ENCODE results near the gene CLCN3. TPM values are rescaled to one million over a fixed set of nuclear protein-coding genes. Genes with fewer than 3 reads are reported as not detected.

CLCN3 gene
- total RNA-seq, 1 experiment from 2014 or later, result 16.9 TPM

DNA sequence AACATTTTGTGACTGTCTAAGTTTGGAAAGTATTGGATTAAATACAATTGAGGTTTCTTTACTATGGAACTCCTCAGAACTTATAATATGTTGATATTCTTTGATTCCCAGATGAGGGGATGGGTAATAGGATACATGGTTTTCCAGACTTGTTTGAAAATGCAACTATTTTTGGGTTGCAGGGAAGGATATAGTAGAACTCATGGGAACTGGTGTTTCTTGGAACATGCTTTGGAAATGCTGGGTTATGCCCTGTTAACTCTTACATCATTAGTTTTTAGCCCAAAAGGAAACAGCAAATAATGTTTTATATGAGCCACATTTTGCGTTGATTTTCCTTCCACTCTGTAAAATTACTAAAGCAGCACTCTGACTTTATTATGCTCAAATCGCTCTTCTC, 95.4 kb downstream of the CLCN3 start:
- Histone ChIP-seq H3K4me1 (ENCODE audit: insufficient read depth, low read length) (no peaks in the 10 kb centered on the region), H3K27ac (ENCODE audit: low read length) (no peak overlapping the region), H3K4me3 (ENCODE audit: low read length) (no peak overlapping the region), H3K4me2 (ENCODE audit: low read length) (no peak overlapping the region), H3K27me3 (ENCODE audit: low read length) (no peaks in the 10 kb centered on the region), H3K79me2 (ENCODE audit: low read length) (no peaks in the 10 kb centered on the region), H2AFZ (ENCODE audit: low read length) (no peak overlapping the region), H3K36me3 (ENCODE audit: low read depth, low read length) (no peaks in the 10 kb centered on the region), H3K9me2 (replicated peaks; ENCODE audit: low read length) (no peaks in the 10 kb centered on the region), H3K9ac (ENCODE audit: low read length) (no peak overlapping the region), H3F3A (ENCODE audit: low read length, unreplicated experiment) (no peaks in the 10 kb centered on the region), H3K9me3 (ENCODE audit: low read length) (no peaks in the 10 kb centered on the region), H4K20me1 (ENCODE audit: low read length) (no peaks in the 10 kb centered on the region)
- TF ChIP-seq EZH2 (IDR thresholded peaks at IDR 0.05; ENCODE audit: low read length, unreplicated experiment) (no peak), EZH2phosphoT487 (IDR thresholded peaks at IDR 0.05; ENCODE audit: borderline replicate concordance, low read length) (no peak)
- TF ChIP-seq, protein P1, sequence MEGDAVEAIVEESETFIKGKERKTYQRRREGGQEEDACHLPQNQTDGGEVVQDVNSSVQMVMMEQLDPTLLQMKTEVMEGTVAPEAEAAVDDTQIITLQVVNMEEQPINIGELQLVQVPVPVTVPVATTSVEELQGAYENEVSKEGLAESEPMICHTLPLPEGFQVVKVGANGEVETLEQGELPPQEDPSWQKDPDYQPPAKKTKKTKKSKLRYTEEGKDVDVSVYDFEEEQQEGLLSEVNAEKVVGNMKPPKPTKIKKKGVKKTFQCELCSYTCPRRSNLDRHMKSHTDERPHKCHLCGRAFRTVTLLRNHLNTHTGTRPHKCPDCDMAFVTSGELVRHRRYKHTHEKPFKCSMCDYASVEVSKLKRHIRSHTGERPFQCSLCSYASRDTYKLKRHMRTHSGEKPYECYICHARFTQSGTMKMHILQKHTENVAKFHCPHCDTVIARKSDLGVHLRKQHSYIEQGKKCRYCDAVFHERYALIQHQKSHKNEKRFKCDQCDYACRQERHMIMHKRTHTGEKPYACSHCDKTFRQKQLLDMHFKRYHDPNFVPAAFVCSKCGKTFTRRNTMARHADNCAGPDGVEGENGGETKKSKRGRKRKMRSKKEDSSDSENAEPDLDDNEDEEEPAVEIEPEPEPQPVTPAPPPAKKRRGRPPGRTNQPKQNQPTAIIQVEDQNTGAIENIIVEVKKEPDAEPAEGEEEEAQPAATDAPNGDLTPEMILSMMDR (conservative IDR thresholded peaks at IDR 0.05; ENCODE audit: low read depth, low read length), result no peak
- BruUV-seq (replicated peaks), result no TSS peak
- ATAC-seq (no peak), DNase-seq (no peak)
- ChIA-PET POLR2A (ENCODE audit: unreplicated experiment) (no interaction called here), CTCF (no interaction called here)
- intact Hi-C loops (cut with micrococcal nuclease), result no loop called here

DNA sequence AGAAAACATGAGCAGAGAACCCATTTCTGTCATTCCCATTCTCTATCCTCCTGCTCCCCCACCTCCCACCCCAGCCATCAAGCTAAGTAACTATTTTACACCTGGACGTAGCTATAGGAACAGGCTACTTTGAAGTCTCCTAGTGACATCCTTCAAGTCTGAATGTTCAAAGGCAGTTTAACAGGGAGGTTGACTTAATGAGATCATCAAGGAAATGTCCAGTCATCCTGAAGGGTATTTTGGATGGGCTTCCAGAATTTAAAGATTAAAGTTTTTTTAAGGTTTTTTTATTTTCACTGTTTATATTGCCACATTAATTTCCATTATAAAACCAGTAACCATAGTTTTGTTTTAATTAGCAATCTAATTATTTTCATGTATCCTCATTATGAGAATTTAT, 96.3 kb downstream of the CLCN3 start:
- H3K4me3 ChIP-seq (ENCODE audit: low read length), result no peak overlapping the region
- no peaks in the 10 kb centered on the region for H3K9me3 ChIP-seq (ENCODE audit: low read length)
- H3K9ac ChIP-seq (ENCODE audit: low read length), result no peak overlapping the region
- H3K9me2 ChIP-seq (replicated peaks; ENCODE audit: low read length), result no peaks in the 10 kb centered on the region
- H3K79me2 ChIP-seq (ENCODE audit: low read length), result no peaks in the 10 kb centered on the region
- POLR2A ChIA-PET (ENCODE audit: unreplicated experiment), result no interaction called here
- DNase-seq (peak; percentile 7), ATAC-seq (peak; percentile 50)
- no TSS peak for BruUV-seq (replicated peaks)
- TF ChIP-seq EZH2phosphoT487 (IDR thresholded peaks at IDR 0.05; ENCODE audit: borderline replicate concordance, low read length), result no peak
- TF ChIP-seq EZH2 (IDR thresholded peaks at IDR 0.05; ENCODE audit: low read length, unreplicated experiment), result no peak
- TF ChIP-seq, protein P1 (conservative IDR thresholded peaks at IDR 0.05; ENCODE audit: low read depth, low read length), result no peak
- H3K36me3 ChIP-seq (ENCODE audit: low read depth, low read length), result no peaks in the 10 kb centered on the region
- H3K4me2 ChIP-seq (ENCODE audit: low read length), result no peak overlapping the region
- no peaks in the 10 kb centered on the region for H4K20me1 ChIP-seq (ENCODE audit: low read length)
- H3K27me3 ChIP-seq (ENCODE audit: low read length), result no peaks in the 10 kb centered on the region
- CTCF ChIA-PET, result no interaction called here
- no peak overlapping the region for H3K27ac ChIP-seq (ENCODE audit: low read length)
- H3K4me1 ChIP-seq (ENCODE audit: insufficient read depth, low read length), result no peaks in the 10 kb centered on the region
- H3F3A ChIP-seq (ENCODE audit: low read length, unreplicated experiment), result no peaks in the 10 kb centered on the region
- intact Hi-C loops (cut with micrococcal nuclease), result no loop called here
- no peak overlapping the region for H2AFZ ChIP-seq (ENCODE audit: low read length)

DNA sequence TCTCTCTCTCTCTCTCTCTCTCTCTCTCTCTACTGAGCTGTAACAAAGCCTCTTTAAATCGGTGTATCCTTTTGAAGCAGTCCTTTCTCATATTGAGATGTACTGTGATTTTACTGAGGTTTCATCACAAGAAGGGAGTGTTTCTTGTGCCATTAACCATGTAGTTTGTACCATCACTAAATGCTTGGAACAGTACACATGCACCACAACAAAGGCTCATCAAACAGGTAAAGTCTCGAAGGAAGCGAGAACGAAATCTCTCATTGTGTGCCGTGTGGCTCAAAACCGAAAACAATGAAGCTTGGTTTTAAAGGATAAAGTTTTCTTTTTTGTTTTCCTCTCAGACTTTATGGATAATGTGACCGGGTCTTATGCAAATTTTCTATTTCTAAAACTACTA, 100.2 kb downstream of the CLCN3 start:
- BruUV-seq (replicated peaks), result no TSS peak

More for the DNA sequence above, 100.2 kb downstream of the CLCN3 start:
- no peaks in the 10 kb centered on the region for H3K9me3 ChIP-seq (ENCODE audit: low read length)
- no peaks in the 10 kb centered on the region for H3K36me3 ChIP-seq (ENCODE audit: low read depth, low read length)
- H3K27me3 ChIP-seq (ENCODE audit: low read length), result no peaks in the 10 kb centered on the region
- H4K20me1 ChIP-seq (ENCODE audit: low read length), result no peaks in the 10 kb centered on the region
- ChIA-PET CTCF (no interaction called here), POLR2A (ENCODE audit: unreplicated experiment) (no interaction called here)
- DNase-seq (no peak), ATAC-seq (no peak)
- H3F3A ChIP-seq (ENCODE audit: low read length, unreplicated experiment), result no peaks in the 10 kb centered on the region
- no peaks in the 10 kb centered on the region for H3K79me2 ChIP-seq (ENCODE audit: low read length)
- no peak overlapping the region for H3K9ac ChIP-seq (ENCODE audit: low read length)
- H3K4me2 ChIP-seq (ENCODE audit: low read length), result no peak overlapping the region
- TF ChIP-seq EZH2phosphoT487 (IDR thresholded peaks at IDR 0.05; ENCODE audit: borderline replicate concordance, low read length), result no peak
- intact Hi-C loops (cut with micrococcal nuclease), result loop anchor here (5.0 kb wide), 1 partner anchor 58 kb away; no protein-coding TSS in a partner anchor
- H2AFZ ChIP-seq (ENCODE audit: low read length), result no peak overlapping the region
- H3K4me1 ChIP-seq (ENCODE audit: insufficient read depth, low read length), result no peaks in the 10 kb centered on the region
- H3K4me3 ChIP-seq (ENCODE audit: low read length), result no peak overlapping the region
- H3K27ac ChIP-seq (ENCODE audit: low read length), result no peak overlapping the region
- no peaks in the 10 kb centered on the region for H3K9me2 ChIP-seq (replicated peaks; ENCODE audit: low read length)
